NCI-H2227 treated with DMSO at 0.1 percent for 48 hours (cell line): Measurements from ENCODE around the gene PLAAT3.
"Not testable (repeated sequence)": the region's sequence is repeated elsewhere in the genome, so short reads cannot be mapped to it uniquely, and the experiment has no call there.

ENCODE experiments used
- DNase-seq: peaks from one replicate; lab custom pipeline; 2025; lab: John Stamatoyannopoulos, UW

Gene PLAAT3

DNA sequence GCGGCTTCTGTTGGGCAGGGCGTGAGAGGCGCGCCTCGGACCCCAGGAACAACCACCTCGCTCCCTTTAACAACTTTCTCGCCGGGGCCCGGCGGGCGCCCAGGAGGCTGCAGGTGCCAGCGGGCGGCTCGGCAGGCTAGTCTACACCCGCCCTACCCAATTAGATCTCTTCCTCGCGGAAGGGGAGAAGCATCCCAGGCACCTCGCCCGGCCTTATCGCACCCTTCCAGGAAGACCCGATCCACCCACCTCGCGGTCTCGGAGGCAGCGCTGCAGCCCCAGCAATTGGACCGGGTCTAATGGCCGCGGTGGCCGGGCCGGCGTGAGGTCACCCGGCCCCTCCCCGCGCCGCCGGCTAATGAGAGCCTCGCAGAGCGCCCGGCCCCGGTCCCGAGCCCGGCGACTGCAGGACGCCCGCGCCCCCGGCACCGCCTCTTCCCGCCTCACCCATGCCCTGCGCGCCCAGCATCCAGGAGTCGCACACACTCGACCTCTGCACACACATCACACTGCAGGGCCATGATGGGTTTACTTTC, at the start of gene PLAAT3:
TSS of gene PLAAT3 (minus strand) at position 298 of the 536 bp plus-strand sequence. CDS start 419 bp downstream, outside the sequence.
- no peak for DNase-seq

DNA sequence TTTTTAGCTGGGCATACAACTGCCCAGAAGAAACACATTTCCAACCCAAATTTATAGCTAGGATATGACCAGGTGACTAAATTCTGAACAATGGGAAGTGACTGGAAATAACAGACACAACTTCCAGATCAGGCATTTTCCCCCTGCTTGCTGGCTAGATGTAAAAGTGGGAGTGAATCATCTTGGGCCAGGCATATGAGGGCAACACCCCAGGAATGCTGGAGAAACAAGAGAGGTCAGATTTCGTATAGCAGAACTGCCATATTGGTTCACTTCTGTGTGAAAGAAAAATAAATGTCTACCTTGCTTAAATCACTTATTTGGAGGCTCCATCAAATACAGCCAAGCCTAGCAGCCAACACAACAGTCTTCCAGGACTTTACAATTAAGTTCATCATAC, 49.6 kb upstream of the PLAAT3 start:
- DNase-seq: no peak

- DNase-seq: no peak
These were observed 46.7 kb upstream of the PLAAT3 start for GRCh38 chr11:63660972-63661371.

- no peak for DNase-seq
These were observed 38.4 kb upstream of the PLAAT3 start for GRCh38 chr11:63652671-63653070.

DNA sequence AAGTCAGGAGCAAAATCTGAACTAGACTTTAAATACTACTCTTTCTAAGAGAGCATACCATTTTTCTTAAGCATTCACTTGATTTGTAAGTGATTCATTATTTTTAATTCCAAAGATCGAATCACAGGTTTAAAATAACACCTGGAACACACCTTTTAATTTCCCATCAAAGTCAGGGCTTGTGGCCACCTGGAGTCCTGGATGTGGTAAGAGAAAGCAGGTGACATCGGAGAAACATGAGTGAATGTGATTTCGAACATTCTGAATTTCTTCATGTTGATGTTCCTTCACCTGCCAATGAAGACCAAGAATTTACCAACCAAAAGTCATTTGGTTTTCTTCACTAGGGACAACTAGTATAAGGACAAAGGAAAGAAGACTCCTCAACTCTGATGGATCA, 29.0 kb upstream of the PLAAT3 start:
- no peak for DNase-seq

DNA sequence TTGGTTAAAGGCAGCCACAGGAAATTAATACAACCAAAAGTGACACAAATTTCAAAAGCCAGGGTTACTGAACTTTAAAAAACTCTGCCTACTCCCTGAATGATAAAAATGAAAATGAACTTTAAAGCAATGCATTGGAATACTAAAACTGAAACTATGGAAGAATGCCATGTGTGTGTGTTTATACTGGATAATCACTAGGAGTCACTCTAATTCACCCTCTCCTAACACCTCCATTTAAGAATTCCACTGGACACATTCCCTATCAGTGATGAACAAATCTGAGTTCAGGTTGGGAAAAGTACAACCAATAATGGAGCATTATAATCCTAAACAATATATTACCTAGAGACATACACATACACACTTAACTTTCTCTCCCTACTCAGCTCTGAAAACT, 27.5 kb upstream of the PLAAT3 start:
- DNase-seq: no peak

GRCh38 chr11:63639199-63639832, 25.1 kb upstream of the PLAAT3 start:
- DNase-seq: no peak

GRCh38 chr11:63638436-63638835, 24.2 kb upstream of the PLAAT3 start:
- DNase-seq: not testable (repeated sequence)

DNA sequence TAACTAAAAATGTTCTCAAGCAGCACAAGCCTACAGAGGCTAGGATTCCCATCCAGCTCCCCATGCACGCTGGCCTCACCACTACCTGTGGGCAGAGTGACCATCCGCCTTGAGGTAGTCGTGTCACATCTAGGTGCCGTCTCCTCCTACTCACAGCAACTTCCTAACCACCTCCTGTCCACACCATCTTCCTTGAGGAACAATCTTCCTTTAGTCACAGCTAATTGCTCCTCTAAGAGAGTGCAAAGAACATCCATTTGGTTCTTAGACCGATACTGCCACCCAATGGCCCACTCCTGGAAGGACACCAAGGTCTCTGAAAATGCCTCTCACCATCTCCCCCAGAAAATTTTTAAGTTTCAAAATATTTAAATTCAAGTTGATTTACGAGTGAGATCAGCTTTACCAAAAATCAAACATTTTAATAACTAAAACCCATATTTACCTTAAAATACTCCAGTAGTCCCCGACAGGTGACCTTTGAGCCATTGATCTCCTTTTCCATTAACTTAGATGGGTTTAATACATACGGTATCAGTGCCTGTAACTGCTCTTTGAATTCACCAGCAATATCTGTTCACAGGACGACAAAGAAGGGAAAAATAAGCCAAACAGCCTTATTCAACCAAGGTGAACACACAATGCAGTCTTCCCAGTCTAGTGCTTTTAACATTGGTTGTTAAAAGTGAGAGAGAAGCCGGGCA, 21.7 kb upstream of the PLAAT3 start:
- DNase-seq: peak; percentile 42

- DNase-seq: no peak
These were observed 15.2 kb upstream of the PLAAT3 start for GRCh38 chr11:63629426-63629825.

DNA sequence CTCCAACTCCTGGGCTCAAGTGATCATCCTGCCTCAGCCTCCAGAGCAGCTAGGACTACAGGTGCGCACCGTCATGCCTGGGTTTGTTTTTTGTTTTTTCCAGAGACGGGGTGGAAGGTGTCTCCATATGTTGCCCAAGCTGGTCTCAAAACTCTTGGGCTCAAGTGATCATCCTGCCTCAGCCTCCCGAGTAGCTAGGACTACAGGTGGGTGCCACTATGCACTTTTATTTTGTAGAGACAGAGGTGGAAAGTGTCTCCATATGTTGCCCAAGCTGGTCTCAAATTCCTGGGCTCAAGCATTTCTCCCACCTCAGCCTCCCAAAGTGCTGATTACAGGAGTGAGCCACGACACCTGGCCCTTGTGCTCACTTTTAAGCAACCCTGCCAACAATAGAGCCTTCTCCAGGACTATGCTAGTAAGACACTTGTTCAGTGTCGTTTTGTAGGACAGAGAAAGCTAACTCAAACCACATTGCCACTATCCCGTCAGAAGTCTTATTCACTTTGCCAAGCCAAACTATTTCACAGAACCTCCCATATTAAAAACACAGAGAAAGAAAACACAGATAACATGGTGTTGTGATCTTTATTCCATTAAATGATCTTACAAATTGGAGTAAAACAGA, 9.4 kb upstream of the PLAAT3 start:
- no peak for DNase-seq

GRCh38 chr11:63622323-63622722, 8.1 kb upstream of the PLAAT3 start:
- DNase-seq: no peak

- DNase-seq: no peak
These were observed 6.8 kb upstream of the PLAAT3 start for GRCh38 chr11:63621071-63621470.

DNA sequence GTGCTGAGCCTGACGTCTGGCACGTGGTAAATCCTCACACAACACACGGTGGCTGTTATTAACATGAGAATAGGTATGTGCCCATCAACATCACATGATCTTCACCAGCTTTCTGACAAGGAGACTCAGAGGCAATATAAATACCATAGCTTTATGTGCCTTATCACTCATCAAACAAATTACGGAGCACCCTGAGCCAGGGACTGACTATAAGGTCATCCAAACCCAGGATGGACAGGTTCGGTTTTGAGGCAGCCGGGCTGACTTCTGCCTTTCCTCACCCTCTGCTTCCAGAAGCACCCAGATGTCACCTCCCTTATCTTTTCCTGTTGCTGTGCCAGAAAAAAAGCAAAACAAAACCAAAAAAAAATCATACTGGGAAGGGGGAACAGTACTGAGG, 5.7 kb upstream of the PLAAT3 start:
- no peak for DNase-seq

DNA sequence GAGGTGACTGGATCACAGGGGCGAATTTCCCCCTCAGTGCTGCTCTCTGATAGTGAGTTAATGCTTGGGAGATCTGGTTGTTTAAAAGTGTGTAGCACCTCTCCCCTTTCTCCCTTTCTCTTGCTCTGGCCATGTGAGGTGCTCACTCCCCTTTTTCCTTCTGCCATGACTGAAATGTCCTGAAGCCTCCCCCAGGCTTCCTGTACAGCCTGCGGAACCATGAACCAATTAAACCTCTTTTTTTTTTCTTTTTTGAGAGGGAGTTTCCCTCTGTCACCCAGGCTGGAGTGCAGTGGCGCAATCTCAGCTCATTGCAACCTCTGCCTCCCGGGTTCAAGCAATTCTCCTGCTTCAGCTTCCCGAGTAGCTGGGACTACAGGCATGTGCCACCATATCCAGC, 3.5 kb upstream of the PLAAT3 start:
- not testable (repeated sequence) for DNase-seq

DNA sequence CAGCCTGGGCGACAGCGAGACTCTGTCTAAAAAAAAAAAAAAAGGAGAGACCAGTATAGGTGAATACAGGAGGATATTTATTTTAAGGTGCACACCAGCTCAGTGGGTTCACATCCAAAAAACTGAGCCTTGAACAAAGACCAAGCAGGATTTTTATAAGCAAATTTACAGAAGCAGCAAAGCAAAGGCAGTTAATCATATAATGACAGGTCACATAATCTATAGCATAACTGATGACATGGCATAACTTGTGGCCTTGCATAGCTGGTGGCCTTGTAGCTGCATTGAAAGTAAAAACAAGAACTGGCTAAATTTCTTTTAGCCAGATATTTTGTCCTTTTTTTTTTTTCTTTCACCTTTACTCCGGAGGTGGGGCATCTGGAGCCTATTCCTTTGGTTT, 2.7 kb upstream of the PLAAT3 start:
- DNase-seq: no peak

- peak; percentile 8 for DNase-seq
These were observed 607 bp downstream of the PLAAT3 start for GRCh38 chr11:63613517-63614135.

DNA sequence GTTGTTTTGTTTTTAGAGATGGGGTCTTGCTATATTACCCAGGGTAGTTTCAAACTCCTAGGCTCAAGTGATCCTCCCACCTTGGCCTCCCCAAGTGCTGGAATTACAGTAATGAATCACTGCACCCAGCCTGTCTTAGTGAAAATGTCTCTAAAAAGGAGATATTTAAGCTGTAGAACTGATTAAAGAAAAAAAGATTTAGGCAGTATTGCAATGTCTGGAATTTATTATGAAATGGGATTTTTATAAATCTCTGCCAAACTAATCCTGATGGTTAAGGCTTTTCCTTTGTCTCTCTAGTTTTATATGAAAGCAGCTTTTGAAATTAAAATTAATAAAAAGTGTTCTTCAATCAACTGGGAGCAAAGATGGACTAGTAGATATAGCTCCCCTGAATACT, 2.1 kb downstream of the PLAAT3 start:
- DNase-seq: no peak

DNA sequence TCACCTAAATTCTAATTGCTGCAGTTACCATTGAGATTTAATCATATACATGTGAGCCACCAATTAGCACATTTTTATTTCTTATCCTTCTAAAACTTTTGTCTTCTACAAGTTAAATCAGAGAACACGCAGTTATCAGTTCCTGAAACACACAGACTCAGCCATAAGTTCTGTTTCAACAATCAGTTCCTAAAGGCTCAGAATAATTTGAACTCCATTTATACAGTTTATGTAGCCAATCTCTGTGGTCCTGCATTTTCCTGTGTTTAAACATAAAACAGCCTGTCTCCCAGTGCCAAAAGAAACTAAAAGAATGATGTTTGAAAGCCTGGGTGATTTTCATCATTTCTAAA, 2.9 kb downstream of the PLAAT3 start:
- no peak for DNase-seq

DNA sequence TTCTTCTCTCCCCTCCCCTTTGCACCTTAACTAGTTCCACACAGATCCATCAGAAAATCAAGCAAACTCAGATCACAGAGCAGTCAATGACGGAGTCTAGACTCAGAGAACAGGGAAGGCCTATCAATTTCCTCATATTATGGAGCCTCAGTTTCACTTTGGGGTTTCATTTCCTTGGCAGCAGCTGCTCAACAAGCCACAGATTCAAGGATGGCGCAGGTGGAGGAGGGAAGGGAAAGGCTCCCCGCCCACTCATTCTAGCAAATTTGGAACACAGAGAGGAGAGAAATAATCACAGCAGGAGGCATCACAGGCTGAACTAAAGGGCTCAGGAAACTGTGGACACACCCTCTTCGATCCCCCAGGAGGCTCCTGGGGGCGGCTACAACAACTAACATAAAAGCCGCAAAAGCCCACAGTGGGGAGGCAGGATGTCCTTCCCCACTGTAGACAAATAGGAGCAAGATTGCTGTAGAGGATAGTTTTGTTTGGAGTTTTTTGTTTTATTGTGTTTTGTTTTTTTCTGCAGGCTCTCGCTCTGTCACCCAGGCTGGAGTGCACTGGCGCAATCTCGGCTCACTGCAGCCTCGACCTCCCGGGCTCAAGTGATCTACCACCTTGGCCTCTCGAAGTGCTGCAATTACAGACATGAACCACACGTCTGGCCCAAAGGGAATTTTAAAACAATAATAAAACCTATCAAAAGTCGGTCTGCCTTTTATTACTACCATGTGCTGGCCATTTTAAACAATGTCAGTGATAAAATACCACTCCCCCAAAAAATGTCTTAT, 3.4 kb downstream of the PLAAT3 start:
- peak; percentile 70 for DNase-seq

DNA sequence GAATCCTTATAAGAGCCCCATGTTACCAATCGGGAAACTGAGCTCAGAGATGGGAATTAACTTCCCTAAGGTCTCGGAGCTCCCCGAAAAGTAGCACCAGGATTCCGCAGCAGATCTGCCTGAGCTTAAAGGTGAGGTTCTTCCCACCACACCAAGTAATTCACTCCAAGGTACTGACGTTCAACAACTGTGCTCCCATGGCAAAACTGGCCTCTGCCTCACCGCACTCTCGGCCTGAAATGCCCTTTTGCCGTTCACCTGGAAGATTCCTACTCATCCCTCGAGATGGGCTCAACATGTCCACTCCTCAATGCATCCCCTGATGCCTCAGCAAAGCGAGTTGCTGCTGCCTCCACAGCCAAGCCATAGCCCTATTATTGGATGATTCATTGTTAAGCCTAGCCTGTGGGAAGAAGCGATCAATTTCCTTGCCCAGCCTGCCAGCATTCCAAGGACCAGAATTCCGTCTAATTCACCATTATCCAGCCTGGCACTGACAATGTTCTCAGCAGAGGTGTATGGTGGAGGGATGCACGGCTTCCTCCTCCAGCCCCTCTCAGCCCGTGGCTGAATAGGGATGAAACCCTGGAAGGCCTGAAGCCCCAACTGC, 4.2 kb downstream of the PLAAT3 start:
- DNase-seq: no peak

- DNase-seq: no peak
These were observed 4.7 kb downstream of the PLAAT3 start for GRCh38 chr11:63609536-63609935.
